ENCODE measurements around the gene GMDS. TPM values are rescaled to one million over a fixed set of nuclear protein-coding genes. Genes with fewer than 3 reads are reported as not detected.

Gene GMDS
- total and polyA plus RNA-seq, 5 experiments from 2014 or later = 11.4 to 25.0 (median 22.3) TPM

DNA sequence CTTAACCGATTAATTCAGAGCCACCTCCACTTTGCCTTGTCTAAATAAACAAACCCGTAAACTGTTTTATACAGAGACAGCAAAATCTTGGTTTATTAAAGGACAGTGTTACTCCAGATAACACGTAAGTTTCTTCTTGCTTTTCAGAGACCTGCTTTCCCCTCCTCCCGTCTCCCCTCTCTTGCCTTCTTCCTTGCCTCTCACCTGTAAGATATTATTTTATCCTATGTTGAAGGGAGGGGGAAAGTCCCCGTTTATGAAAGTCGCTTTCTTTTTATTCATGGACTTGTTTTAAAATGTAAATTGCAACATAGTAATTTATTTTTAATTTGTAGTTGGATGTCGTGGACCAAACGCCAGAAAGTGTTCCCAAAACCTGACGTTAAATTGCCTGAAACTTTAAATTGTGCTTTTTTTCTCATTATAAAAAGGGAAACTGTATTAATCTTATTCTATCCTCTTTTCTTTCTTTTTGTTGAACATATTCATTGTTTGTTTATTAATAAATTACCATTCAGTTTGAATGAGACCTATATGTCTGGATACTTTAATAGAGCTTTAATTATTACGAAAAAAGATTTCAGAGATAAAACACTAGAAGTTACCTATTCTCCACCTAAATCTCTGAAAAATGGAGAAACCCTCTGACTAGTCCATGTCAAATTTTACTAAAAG is 633.0 kb downstream of the GMDS start:
- Mint-ChIP-seq H3K27me3 (peaks cover 38 to 62% (median 53%) of the 10 kb centered on the region in 5 donors), H3K36me3 (peaks cover 0 to 5% (median 4%) of the 10 kb centered on the region in 3 donors), H3K27ac (peak overlapping the region in 3 of 10 donors; percentile 4 to 71 (median 61)), H3K4me3 (peak overlapping the region; percentile 76 to 91 (median 83)), H3K9me3 (peaks cover 0 to 5% (median 0%) of the 10 kb centered on the region in 9 donors), H3K4me1 (peaks cover 8 to 36% (median 30%) of the 10 kb centered on the region in 4 donors)
- POLR2A ChIA-PET = interaction anchor here (1.5 kb wide), 1 partner anchor 14 kb away, joined by 3 read pairs; no protein-coding TSS in a partner anchor
- ATAC-seq (no peak), DNase-seq (peak in 2 of 10 donors; percentile 1 to 50)

DNA sequence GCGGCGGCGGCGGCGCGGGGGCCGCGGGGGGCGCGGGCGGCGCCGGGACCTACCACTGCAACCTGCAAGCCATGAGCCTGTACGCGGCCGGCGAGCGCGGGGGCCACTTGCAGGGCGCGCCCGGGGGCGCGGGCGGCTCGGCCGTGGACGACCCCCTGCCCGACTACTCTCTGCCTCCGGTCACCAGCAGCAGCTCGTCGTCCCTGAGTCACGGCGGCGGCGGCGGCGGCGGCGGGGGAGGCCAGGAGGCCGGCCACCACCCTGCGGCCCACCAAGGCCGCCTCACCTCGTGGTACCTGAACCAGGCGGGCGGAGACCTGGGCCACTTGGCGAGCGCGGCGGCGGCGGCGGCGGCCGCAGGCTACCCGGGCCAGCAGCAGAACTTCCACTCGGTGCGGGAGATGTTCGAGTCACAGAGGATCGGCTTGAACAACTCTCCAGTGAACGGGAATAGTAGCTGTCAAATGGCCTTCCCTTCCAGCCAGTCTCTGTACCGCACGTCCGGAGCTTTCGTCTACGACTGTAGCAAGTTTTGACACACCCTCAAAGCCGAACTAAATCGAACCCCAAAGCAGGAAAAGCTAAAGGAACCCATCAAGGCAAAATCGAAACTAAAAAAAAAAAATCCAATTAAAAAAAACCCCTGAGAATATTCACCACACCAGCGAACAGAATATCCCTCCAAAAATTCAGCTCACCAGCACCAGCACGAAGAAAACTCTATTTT is 633.7 kb downstream of the GMDS start:
- peaks cover 15 to 43% (median 37%) of the 10 kb centered on the region in 4 donors for H3K4me1 Mint-ChIP-seq
- H3K4me3 Mint-ChIP-seq = peak overlapping the region; percentile 76 to 91 (median 83)
- ATAC-seq (peak; percentile 16 to 17), DNase-seq (peak in 2 of 10 donors; percentile 35 to 40)
- peaks cover 38 to 62% (median 53%) of the 10 kb centered on the region in 5 donors for H3K27me3 Mint-ChIP-seq
- POLR2A ChIA-PET = interaction anchor here (1.5 kb wide), 1 partner anchor 15 kb away, joined by 3 read pairs; no protein-coding TSS in a partner anchor
- H3K36me3 Mint-ChIP-seq = peaks cover 0 to 5% (median 4%) of the 10 kb centered on the region in 3 donors
- peaks cover 0 to 5% (median 0%) of the 10 kb centered on the region in 9 donors for H3K9me3 Mint-ChIP-seq
- H3K27ac Mint-ChIP-seq = peak overlapping the region in 4 of 10 donors; percentile 4 to 71 (median 44)

DNA sequence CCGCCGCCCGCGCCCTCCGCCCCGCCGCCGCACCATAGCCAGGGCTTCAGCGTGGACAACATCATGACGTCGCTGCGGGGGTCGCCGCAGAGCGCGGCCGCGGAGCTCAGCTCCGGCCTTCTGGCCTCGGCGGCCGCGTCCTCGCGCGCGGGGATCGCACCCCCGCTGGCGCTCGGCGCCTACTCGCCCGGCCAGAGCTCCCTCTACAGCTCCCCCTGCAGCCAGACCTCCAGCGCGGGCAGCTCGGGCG is 634.2 kb downstream of the GMDS start:
- ATAC-seq (peak in 1 of 2 donors; percentile 6), DNase-seq (peak in 1 of 10 donors; percentile 26)
- Mint-ChIP-seq H3K4me1 (peaks cover 18 to 48% (median 41%) of the 10 kb centered on the region in 4 donors), H3K9me3 (peaks cover 0 to 5% (median 0%) of the 10 kb centered on the region in 9 donors), H3K27me3 (peaks cover 39 to 66% (median 57%) of the 10 kb centered on the region in 5 donors), H3K36me3 (peaks cover 0 to 5% (median 4%) of the 10 kb centered on the region in 3 donors), H3K4me3 (no peak overlapping the region), H3K27ac (no peak overlapping the region)
- POLR2A ChIA-PET = interaction anchor here (0.6 to 1.5 kb wide), 3 partner anchors 15 to 961 kb away, joined by 3 to 4 read pairs (median 3); no protein-coding TSS in a partner anchor

DNA sequence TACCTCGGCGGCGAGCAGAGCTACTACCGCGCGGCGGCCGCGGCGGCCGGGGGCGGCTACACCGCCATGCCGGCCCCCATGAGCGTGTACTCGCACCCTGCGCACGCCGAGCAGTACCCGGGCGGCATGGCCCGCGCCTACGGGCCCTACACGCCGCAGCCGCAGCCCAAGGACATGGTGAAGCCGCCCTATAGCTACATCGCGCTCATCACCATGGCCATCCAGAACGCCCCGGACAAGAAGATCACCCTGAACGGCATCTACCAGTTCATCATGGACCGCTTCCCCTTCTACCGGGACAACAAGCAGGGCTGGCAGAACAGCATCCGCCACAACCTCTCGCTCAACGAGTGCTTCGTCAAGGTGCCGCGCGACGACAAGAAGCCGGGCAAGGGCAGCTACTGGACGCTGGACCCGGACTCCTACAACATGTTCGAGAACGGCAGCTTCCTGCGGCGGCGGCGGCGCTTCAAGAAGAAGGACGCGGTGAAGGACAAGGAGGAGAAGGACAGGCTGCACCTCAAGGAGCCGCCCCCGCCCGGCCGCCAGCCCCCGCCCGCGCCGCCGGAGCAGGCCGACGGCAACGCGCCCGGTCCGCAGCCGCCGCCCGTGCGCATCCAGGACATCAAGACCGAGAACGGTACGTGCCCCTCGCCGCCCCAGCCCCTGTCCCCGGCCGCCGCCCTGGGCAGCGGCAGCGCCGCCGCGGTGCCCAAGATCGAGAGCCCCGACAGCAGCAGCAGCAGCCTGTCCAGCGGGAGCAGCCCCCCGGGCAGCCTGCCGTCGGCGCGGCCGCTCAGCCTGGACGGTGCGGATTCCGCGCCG is 634.7 kb downstream of the GMDS start:
- Mint-ChIP-seq H3K27ac (peak overlapping the region in 4 of 10 donors; percentile 8 to 65 (median 22)), H3K4me3 (peak overlapping the region; percentile 66 to 88 (median 82)), H3K4me1 (peaks cover 19 to 53% (median 46%) of the 10 kb centered on the region in 4 donors), H3K36me3 (peaks cover 0 to 5% (median 4%) of the 10 kb centered on the region in 3 donors), H3K27me3 (peaks cover 38 to 68% (median 58%) of the 10 kb centered on the region in 5 donors), H3K9me3 (peaks cover 0 to 5% (median 0%) of the 10 kb centered on the region in 9 donors)
- ATAC-seq = peak; percentile 20 to 24
- DNase-seq = peak in 2 of 10 donors; percentile 24 to 63
- POLR2A ChIA-PET = interaction anchor here (0.6 to 1.5 kb wide), 3 partner anchors 14 to 962 kb away, joined by 3 to 4 read pairs (median 3); no protein-coding TSS in a partner anchor

DNA sequence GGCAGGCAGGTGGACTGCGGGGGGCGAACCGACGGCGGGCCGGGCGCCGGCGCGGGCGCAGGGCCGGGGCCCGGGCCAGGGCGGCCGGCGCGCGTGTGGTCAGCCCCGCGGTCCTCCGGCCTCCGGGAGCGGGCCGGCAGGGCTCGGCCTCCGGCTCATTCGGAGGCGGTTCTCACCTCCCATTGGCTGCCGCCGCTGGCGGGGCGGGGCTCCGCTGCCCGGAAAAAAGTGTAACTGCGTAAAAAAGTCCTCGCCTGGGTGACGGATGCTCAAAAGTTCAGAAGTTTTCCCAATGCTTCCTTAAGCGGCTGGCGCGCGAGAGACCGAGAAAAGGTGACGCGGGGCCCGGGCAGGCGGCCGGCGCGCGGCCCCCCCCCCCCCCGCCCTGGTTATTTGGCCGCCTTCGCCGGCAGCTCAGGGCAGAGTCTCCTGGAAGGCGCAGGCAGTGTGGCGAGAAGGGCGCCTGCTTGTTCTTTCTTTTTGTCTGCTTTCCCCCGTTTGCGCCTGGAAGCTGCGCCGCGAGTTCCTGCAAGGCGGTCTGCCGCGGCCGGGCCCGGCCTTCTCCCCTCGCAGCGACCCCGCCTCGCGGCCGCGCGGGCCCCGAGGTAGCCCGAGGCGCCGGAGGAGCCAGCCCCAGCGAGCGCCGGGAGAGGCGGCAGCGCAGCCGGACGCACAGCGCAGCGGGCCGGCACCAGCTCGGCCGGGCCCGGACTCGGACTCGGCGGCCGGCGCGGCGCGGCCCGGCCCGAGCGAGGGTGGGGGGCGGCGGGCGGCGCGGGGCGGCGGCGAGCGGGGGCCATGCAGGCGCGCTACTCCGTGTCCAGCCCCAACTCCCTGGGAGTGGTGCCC is 635.5 kb downstream of the GMDS start, which contains the start of gene FOXC1:
FOXC1 (plus strand) TSS at position 268 of the 849 bp plus-strand sequence; CDS start at position 799, 531 bp downstream.
- ATAC-seq (peak in 1 of 2 donors; percentile 7), DNase-seq (peak in 1 of 10 donors; percentile 59)
- Mint-ChIP-seq H3K4me1 (peaks cover 22 to 59% (median 50%) of the 10 kb centered on the region in 4 donors), H3K27ac (peak within 1 kb of the TSS in 5 of 10 donors; percentile 8 to 65 (median 20)), H3K9me3 (peaks cover 0 to 5% (median 0%) of the 10 kb centered on the region in 9 donors), H3K27me3 (peaks cover 40 to 68% (median 58%) of the 10 kb centered on the region in 5 donors), H3K4me3 (peak within 1 kb of the TSS; percentile 66 to 88 (median 82)), H3K36me3 (peaks cover 0 to 5% (median 4%) of the 10 kb centered on the region in 3 donors)
- POLR2A ChIA-PET = interaction anchor here (1.4 kb wide), 1 partner anchor 13 kb away, joined by 4 read pairs; no protein-coding TSS in a partner anchor

DNA sequence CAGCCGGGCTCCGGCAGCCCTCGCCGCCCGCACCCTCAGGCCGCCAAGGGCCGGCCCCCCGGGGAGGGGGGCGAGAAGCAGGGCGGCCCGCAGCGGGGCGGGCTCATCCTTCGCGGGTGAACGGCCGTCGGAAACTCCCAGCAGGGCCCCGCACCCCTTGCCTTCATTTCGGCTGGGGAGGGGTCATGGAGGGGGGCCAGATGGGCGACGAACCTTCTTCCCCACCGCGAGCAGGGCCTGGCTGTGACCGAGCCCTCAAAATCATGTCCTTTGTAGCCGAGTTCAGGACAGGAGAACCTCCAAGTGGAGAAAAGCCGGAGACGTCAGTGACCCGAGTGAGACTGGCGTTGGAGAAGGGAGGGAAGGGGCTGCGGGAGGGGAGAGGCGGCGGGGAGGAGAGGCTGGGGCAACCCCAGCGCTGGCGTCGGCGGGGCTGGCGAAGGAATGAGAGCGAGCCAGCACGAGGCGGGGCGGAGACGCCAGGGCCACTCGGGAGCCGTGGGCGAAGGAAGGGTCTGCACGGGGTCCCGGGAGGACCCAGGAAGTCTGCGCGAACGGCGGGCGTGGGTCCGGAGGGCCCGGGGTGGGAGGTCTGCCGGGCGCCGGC is 636.3 kb downstream of the GMDS start:
- POLR2A ChIA-PET = no interaction called here
- Mint-ChIP-seq H3K27ac (no peak overlapping the region), H3K4me1 (peaks cover 22 to 59% (median 50%) of the 10 kb centered on the region in 4 donors), H3K27me3 (peaks cover 40 to 68% (median 58%) of the 10 kb centered on the region in 5 donors), H3K9me3 (peaks cover 0 to 5% (median 0%) of the 10 kb centered on the region in 9 donors), H3K36me3 (peaks cover 0 to 5% (median 4%) of the 10 kb centered on the region in 3 donors), H3K4me3 (peak overlapping the region; percentile 36 to 84 (median 67))
- DNase-seq = peak in 1 of 10 donors; percentile 60
- ATAC-seq = no peak

DNA sequence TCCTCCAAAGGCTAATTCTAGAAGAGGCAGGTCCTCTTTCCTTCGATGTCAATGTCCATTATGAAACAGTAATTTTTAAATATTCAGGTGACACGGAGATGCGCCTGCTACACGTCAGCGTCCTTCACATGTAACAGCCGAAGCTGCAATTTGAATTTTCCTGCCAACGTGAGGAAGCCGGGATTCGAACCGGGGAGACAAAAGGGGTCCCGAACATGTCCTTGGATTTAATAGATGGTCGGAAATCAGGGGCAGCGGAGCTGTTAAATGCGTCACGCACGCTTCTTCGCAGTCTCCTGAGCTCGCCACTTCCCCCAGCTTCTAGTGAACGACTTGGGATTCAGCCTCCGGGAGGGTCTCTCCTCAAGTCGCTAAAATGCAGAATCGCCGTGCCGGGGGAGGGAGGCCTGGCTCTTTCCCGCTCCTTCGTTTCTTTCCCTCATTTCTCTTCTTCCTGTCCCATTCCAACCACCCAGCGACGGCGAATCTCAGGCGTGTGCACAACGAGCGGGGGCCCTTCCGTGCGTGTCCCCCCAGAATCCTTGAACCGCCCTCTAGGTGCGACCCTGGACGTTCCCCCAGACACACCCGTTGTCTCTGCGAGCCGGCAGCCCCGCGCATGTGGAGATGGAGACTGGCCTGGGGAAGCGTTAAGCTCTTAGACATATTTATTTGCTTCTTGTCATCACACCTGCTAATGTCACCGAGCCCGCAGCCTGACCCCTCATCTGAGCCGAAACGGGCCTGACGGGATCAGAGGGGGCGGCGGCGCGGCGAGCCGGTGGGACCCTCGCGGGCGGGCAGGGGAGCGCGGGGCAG is 637.0 kb downstream of the GMDS start:
- DNase-seq = peak in 2 of 10 donors; percentile 5 to 48
- peaks cover 0 to 5% (median 4%) of the 10 kb centered on the region in 3 donors for H3K36me3 Mint-ChIP-seq
- POLR2A ChIA-PET = no interaction called here
- peaks cover 22 to 57% (median 48%) of the 10 kb centered on the region in 4 donors for H3K4me1 Mint-ChIP-seq
- no peak for ATAC-seq
- H3K27me3 Mint-ChIP-seq = peaks cover 44 to 72% (median 62%) of the 10 kb centered on the region in 5 donors
- peak overlapping the region; percentile 47 to 86 (median 70) for H3K4me3 Mint-ChIP-seq
- H3K9me3 Mint-ChIP-seq = peaks cover 0 to 5% (median 0%) of the 10 kb centered on the region in 9 donors
- H3K27ac Mint-ChIP-seq = peak overlapping the region in 3 of 10 donors; percentile 18 to 75 (median 74)

DNA sequence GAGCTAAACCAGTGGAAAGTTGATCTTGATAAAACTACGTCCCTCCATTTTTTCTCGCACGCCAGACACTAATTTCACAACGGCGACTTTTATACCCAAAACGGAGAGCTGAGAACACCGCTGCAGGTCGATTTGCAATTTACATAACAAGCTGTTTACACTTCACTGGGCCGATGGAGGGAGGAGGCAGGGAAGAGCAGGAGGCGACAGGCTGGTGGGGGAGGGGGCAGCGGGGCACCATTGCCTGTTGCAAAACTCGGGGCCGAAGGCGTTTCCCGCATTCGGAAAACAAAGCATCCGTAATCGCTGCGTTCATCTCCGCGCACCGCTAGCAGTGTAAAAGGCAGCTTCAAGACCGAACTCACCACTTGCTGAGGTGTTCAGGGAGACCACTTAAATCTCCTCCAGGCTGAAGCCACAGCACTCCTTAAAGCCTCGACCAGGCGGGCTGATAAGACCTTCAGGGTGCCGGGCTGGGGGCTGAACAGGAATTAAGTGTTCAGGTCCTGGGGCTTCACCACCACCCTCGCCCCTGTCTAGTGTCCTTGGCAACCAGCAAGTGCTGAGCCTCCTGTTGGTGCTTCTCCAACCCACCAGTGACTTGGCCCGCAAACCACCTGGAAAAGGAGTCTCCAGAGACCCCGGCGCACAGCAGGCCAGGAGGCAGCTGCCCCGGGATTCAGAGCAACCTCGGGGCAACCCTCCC is 637.7 kb downstream of the GMDS start:
- Mint-ChIP-seq H3K4me3 (peak overlapping the region in 9 of 10 donors; percentile 34 to 86 (median 74)), H3K4me1 (peaks cover 22 to 52% (median 47%) of the 10 kb centered on the region in 4 donors), H3K27ac (peak overlapping the region in 2 of 10 donors; percentile 13 to 75), H3K27me3 (peaks cover 44 to 72% (median 62%) of the 10 kb centered on the region in 5 donors), H3K9me3 (peaks cover 0 to 5% (median 0%) of the 10 kb centered on the region in 9 donors), H3K36me3 (peaks cover 0 to 5% (median 4%) of the 10 kb centered on the region in 3 donors)
- ATAC-seq (no peak), DNase-seq (peak in 2 of 10 donors; percentile 11 to 45)
- POLR2A ChIA-PET = no interaction called here

DNA sequence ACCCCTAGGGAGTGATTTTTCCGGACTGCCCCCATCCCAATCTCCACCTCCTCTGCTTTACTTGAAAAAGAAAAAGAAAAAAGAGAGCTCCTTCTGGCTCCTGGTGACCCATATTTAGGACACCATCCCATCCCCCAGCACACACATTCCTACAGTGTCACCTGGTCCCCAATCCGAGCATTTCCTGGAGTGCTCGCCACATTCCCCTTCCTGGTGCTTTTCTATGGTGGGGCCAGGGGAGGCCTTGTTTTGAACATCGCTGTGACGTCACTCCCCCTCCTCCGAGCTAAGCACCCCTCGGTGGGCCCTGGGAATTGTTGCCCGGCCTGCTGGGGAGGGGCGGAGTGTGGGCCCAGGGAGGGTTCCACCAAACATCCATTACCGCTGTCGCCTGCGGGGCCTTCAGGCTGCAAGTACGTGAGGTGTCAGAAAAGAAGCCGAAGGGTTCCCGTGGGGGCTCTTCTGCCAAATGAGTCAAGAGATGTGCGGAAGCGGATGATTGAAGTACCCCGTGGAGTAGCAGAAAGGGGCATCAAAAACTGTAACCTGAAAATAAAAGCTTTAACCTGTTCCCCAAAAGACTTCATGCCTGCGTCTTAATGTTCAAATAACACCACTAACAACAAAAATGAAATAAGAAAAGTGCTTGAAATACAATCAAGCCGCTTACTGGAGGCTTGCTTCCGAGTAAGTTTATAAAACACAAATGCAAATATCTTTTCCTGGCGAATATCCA is 638.5 kb downstream of the GMDS start:
- POLR2A ChIA-PET = interaction anchor here (1.0 kb wide), 1 partner anchor 8 kb away, joined by 3 read pairs; no protein-coding TSS in a partner anchor
- peaks cover 0 to 3% (median 2%) of the 10 kb centered on the region in 3 donors for H3K36me3 Mint-ChIP-seq
- peaks cover 41 to 72% (median 60%) of the 10 kb centered on the region in 5 donors for H3K27me3 Mint-ChIP-seq
- ATAC-seq = no peak
- H3K27ac Mint-ChIP-seq = peak overlapping the region in 2 of 10 donors; percentile 13 to 38
- H3K4me1 Mint-ChIP-seq = peaks cover 20 to 45% (median 41%) of the 10 kb centered on the region in 4 donors
- DNase-seq = peak in 2 of 10 donors; percentile 5 to 53
- H3K9me3 Mint-ChIP-seq = peaks cover 0 to 5% (median 0%) of the 10 kb centered on the region in 9 donors
- H3K4me3 Mint-ChIP-seq = peak overlapping the region in 9 of 10 donors; percentile 50 to 86 (median 67)

Data from naive thymus-derived CD8-positive, alpha-beta T cell (primary cell).